Glutamatergic neuron (in vitro differentiated cells): ENCODE measurements around the gene RAB6B. TPM values are rescaled to one million over a fixed set of nuclear protein-coding genes. Genes with fewer than 3 reads are reported as not detected.

Experiments used
- DNase-seq: peaks from one replicate; pipeline ENCODE4 v3.0.0; 2022
- H3K27ac Mint-ChIP-seq: one replicate; pipeline ENCODE4 v1.8.0; 2020; ENCODE audit warnings: mild to moderate bottlenecking, mixed read lengths, inconsistent platforms; ENCODE audit not compliant: unreplicated experiment
- H3K27me3 Mint-ChIP-seq: one replicate; pipeline ENCODE4 v1.8.0; 2020; ENCODE audit warnings: mild to moderate bottlenecking, moderate library complexity, mixed read lengths, inconsistent platforms; ENCODE audit not compliant: unreplicated experiment
- H3K36me3 Mint-ChIP-seq: one replicate; pipeline ENCODE4 v1.8.0; 2020; ENCODE audit warnings: mild to moderate bottlenecking, mixed read lengths, inconsistent platforms; ENCODE audit not compliant: unreplicated experiment
- H3K4me1 Mint-ChIP-seq: one replicate; pipeline ENCODE4 v1.8.0; 2020; ENCODE audit warnings: mild to moderate bottlenecking, low read depth, mixed read lengths, inconsistent platforms; ENCODE audit not compliant: unreplicated experiment
- H3K4me3 Mint-ChIP-seq: one replicate; pipeline ENCODE4 v1.8.0; 2020; ENCODE audit warnings: mild to moderate bottlenecking, mixed read lengths, inconsistent platforms; ENCODE audit not compliant: unreplicated experiment
- H3K9me3 Mint-ChIP-seq: one replicate; pipeline ENCODE4 v1.8.0; 2020; ENCODE audit warnings: mild to moderate bottlenecking, moderate library complexity, mixed read lengths, inconsistent platforms; ENCODE audit not compliant: unreplicated experiment
- CTCF ChIP-seq: fragments of 200-600 bp; sonication (generic); IDR thresholded peaks from one replicate; pipeline ENCODE4 v1.5.0; 2021; ENCODE audit not compliant: partially characterized antibody, unreplicated experiment
- total RNA-seq: library from RNA; stranded (reverse); fragmentation: NEBNext Ultra II Directional; extraction: Animal tissue kit (Norgen Biotek cat#: 25700); gene quantifications from one replicate; pipeline ENCODE4 v1.2.1, GENCODE V29; 2021; ENCODE audit not compliant: unreplicated experiment

RAB6B gene
- total RNA-seq, 1 donor from 2014 or later = 222 TPM

GRCh38 chr3:133838296-133838789, 57.3 kb downstream of the RAB6B start:
- H3K4me1 Mint-ChIP-seq = peaks cover 2% of the 10 kb centered on the region
- H3K36me3 Mint-ChIP-seq = peaks cover 8% of the 10 kb centered on the region
- H3K9me3 Mint-ChIP-seq = peaks cover 9% of the 10 kb centered on the region
- H3K27ac Mint-ChIP-seq = no peak overlapping the region
- H3K27me3 Mint-ChIP-seq = peaks cover 9% of the 10 kb centered on the region
- TF ChIP-seq CTCF = no peak
- no peak for DNase-seq
- no peak overlapping the region for H3K4me3 Mint-ChIP-seq

GRCh38 chr3:133837487-133838295, 58.0 kb downstream of the RAB6B start:
- no peak for DNase-seq
- no peak for TF ChIP-seq CTCF
- Mint-ChIP-seq H3K36me3 (peaks cover 8% of the 10 kb centered on the region), H3K4me3 (no peak overlapping the region), H3K27me3 (peaks cover 10% of the 10 kb centered on the region), H3K4me1 (peaks cover 2% of the 10 kb centered on the region), H3K27ac (no peak overlapping the region), H3K9me3 (peaks cover 9% of the 10 kb centered on the region)

- Mint-ChIP-seq H3K4me3 (no peak overlapping the region), H3K27me3 (peaks cover 14% of the 10 kb centered on the region), H3K36me3 (peaks cover 8% of the 10 kb centered on the region), H3K4me1 (peaks cover 2% of the 10 kb centered on the region), H3K27ac (no peak overlapping the region), H3K9me3 (peaks cover 9% of the 10 kb centered on the region)
- TF ChIP-seq CTCF = no peak
- no peak for DNase-seq
Observed at GRCh38 chr3:133836497-133837158, 59.1 kb downstream of the RAB6B start.

GRCh38 chr3:133835961-133836360, 59.7 kb downstream of the RAB6B start:
- TF ChIP-seq CTCF = no peak
- Mint-ChIP-seq H3K36me3 (peaks cover 8% of the 10 kb centered on the region), H3K9me3 (peaks cover 9% of the 10 kb centered on the region), H3K4me1 (peaks cover 2% of the 10 kb centered on the region), H3K27me3 (peaks cover 16% of the 10 kb centered on the region), H3K4me3 (no peak overlapping the region), H3K27ac (no peak overlapping the region)
- no peak for DNase-seq

GRCh38 chr3:133835418-133835743, 60.3 kb downstream of the RAB6B start:
- H3K27me3 Mint-ChIP-seq = peaks cover 16% of the 10 kb centered on the region
- peaks cover 9% of the 10 kb centered on the region for H3K9me3 Mint-ChIP-seq
- H3K4me3 Mint-ChIP-seq = no peak overlapping the region
- peaks cover 2% of the 10 kb centered on the region for H3K4me1 Mint-ChIP-seq
- H3K36me3 Mint-ChIP-seq = peaks cover 8% of the 10 kb centered on the region
- no peak for DNase-seq
- H3K27ac Mint-ChIP-seq = no peak overlapping the region
- no peak for TF ChIP-seq CTCF
